Right ventricle myocardium superior (tissue), 1 donor: ENCODE measurements around the gene SUPT3H. TPM values are rescaled to one million over a fixed set of nuclear protein-coding genes. Genes with fewer than 3 reads are reported as not detected.

ENCODE experiments used
- ATAC-seq: fragments of 200-7000 bp; cut with Tn5 transposase; one replicate; pipeline ENCODE4 v1.9.1; 2020; ENCODE audit warnings: mild to moderate bottlenecking; ENCODE audit not compliant: poor library complexity
- DNase-seq: peaks from one replicate; pipeline ENCODE4 v3.0.0-alpha.2; 2020
- intact Hi-C: fragments of 100-400 bp; cut with DNase I; formaldehyde crosslinking; loops from one replicate; pipeline ENCODE4 v1.11.2; 2022
- total RNA-seq: library from RNA; stranded (reverse); fragmentation: NEBNext Ultra II Directional; extraction: Animal tissue kit (Norgen Biotek cat#: 25700); gene quantifications from one replicate; pipeline ENCODE4 v1.2.1, GENCODE V29; 2021
- donor health status: DM: no; HTN: yes; CAD: no; lungs with severe emphysema.

The SUPT3H gene
- total RNA-seq, 1 donor from 2014 or later, result 3.4 TPM

DNA sequence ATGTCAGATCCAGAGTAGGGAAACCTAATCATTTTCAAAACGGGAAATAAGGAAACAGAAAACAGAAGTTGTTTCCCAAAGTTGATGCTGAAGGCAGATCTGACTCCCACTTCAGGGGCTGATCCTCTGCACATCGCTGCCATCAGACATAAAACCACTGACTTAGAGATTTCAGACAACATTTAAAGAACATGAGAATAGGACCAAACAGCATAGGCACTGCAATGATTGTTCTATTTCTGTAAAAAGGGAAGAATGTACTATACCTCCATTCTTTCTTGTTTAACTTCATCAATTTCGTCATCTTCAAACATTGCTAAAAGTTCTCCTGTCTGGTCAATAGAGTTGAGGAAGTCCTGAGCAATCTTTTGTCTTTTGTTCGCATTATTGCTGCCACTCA lies 374.3 kb downstream of the SUPT3H start:
- no peak for DNase-seq
- no peak for ATAC-seq
- intact Hi-C loops, result no loop called here

DNA sequence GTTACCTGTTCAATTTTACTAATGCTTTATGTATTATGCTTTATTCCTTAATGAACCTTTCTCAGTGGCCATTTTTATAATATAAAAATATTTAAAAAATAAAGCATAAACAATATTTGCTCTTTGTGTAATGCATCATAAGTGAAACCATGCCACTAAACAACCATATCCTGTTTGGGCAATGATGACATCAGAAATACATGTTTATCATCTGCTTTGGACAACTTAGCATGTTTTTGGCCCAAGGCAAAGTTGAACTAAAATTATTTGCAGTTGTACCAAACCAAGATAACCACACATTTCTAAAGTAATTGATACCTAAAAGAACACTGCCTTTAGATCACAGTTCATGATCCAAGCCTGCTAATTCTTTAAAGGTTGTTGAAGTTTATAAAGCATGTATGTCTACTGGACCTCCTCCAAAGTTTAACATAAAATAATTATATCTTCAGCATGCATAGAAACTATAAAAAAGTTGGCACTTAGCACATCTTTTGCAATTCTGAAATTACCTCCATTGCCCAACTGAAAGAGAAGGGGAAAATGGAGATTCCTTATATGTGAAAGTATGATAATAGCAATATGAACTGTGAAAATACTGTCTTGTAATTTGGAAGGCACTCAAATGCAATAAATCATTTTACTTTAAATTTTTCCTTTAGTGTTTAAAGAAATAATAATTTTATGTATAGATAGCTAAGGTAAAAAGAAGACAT lies 375.2 kb downstream of the SUPT3H start:
- ATAC-seq (no peak), DNase-seq (no peak)
- intact Hi-C loops, result no loop called here

DNA sequence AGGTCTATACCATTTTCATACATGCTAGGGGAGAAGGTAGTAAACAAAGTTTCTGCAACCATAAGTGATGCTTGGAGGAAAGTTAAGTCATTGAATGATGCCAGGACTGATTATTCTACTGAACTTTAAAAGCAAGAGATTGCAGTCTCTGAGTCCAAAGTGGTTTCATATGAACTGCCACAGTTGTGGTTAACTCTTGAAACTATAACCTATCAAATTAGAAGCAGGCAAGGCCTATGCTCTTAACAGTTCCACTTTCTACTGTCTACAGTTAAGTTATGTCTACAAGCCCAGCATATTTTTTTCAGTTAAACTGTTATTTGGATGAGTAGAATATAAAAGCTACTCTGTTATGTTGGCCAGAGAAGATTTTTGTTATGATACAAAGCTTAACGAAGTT lies 376.1 kb downstream of the SUPT3H start:
- DNase-seq (no peak), ATAC-seq (no peak)
- intact Hi-C loops, result no loop called here

DNA sequence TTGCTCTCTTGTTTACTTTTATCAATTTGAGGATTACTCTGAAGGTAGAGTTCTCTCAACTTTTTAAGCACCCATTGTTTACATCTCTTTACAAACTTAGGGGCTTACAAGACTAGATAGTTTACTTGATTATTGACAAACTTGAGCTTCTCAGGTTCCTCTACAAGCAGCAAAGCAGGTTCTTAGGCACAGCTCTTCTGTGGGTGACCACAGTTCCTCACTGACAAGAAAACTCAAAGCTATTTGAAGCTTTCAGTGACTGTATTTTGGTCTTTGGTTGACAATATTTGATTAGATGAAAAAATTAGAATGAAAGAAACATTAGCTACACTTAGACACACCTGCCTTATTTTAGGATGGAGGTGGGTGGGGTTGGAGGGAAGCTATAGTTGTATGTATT lies 376.9 kb downstream of the SUPT3H start:
- intact Hi-C loops, result no loop called here
- no peak for DNase-seq
- no peak for ATAC-seq

DNA sequence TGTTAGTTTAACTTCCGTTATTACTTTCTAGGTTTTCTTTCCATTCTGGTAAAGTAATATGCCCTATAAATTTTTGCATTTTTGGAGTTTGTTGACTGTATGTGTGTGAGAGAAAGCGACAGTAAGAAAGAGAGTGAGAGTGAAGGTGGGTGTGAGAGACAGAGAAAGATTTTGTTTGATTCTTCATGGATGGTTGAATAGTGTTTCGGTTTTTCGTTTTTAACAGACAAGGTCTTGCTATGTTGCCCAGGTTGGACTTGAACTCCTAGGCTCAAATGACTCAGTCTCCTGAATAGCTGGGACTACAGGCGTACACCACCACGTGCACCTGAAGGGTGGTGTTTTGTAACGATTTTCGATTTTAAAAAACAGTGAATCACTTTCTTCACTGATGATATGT lies 378.7 kb downstream of the SUPT3H start:
- intact Hi-C loops, result no loop called here
- ATAC-seq (no peak), DNase-seq (no peak)

DNA sequence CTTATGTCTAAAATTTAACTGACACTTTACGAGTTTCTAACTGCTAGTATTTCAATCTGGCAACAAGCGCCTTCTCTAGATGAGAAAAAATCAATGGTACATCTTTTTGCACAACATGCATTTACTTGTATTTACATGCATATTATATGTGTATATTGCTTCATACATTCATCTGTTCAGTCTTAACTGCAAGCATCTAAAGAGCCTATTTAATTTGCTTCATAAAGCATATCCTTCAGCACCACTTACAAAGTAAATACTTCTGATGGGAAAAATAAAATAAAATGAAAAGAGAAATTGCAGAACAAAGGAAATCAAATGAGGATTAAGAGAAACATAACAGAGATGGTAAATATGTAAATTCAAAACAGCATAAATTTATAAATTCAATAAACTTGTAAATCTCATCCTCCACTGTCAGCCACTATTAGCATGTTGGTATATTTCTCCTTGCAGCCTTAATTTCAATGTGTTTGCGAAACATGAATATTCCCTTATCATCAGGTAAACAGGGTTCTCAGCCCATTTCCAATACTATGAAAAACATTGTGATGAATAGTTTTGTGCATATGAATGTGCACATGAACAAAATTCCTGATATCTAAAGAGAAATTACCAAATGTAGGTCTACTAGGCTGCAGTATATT lies 382.1 kb downstream of the SUPT3H start:
- intact Hi-C loops, result no loop called here
- ATAC-seq, result no peak
- no peak for DNase-seq

DNA sequence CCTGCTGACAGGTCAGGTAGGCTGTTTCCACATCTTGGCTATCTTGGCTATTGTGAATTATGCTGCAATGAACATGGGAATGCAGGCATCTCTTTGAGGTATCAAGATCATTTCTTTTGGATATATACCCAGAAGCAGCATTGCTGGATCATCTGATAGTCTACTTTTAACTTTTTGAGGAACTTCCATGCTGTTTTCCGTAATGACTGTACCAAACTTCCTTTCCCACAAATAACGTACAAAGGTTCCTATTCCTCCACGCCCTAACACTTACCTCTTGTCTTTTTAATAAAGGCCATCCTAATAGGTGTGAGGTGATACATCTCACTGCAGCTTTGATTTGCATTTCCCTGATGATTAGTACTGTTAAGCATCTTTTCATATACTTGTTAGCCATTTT lies 388.3 kb downstream of the SUPT3H start:
- intact Hi-C loops, result no loop called here
- no peak for ATAC-seq
- DNase-seq, result no peak

DNA sequence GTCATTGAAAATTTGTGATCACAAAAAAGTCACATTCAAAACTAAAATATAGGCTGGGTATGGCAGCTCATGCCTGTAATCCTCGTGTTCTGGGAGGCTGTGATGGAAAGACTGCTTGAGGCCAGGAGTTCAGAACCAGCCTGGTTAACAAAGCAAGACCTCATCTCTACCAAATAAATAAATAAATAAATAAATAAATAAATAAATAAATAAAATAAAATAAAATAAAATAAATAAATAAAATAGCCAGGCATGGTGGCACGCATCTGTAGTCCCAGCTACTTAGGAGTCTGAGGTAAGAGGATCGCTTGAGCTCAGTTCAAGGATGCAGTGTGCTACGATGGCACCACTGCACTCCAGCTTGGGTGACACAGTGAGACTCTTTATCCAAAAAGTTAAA lies 392.7 kb downstream of the SUPT3H start:
- DNase-seq, result no peak
- ATAC-seq, result no peak
- intact Hi-C loops, result no loop called here

DNA sequence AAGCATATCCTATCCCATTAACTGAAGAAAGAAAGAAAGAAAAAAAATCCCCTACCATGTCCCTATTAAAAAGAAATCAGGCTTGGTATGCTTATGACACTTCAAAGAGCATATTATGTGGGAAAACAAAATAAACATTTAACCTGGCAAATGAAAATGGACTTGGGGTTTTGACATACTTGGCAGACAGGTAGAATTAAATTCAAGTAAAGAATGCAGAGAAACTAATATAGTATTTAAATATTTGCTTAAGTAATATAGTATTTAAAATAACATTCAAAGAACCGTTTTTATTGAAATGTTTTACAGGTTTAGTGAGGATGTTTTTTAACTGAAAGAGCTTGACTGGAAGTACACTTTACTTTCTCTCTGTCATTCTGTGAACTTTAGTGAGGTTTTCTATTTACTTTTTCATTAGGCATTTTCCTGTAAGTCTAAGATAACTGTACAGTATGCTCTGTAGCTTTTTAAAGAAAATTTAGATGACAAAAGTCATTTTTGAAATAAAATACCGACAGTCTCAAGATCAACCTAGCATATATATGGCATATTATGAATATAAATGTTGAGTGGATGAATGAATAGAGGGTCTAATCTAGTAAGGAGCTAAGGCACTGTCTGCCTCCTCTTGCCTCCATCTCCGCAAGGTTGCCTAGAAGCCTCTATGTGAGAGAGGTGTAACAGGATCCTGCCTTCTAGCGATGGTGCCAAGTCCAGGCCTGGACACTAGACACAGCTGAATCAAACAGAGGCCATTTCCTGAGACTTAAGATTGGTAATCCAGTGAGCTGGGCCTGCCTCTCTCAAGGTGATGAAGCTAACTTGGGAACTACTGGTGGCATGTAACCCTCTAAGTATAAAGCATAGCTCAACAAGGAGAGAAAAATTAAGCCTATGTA lies 394.0 kb downstream of the SUPT3H start:
- ATAC-seq (no peak), DNase-seq (no peak)
- intact Hi-C loops, result no loop called here

DNA sequence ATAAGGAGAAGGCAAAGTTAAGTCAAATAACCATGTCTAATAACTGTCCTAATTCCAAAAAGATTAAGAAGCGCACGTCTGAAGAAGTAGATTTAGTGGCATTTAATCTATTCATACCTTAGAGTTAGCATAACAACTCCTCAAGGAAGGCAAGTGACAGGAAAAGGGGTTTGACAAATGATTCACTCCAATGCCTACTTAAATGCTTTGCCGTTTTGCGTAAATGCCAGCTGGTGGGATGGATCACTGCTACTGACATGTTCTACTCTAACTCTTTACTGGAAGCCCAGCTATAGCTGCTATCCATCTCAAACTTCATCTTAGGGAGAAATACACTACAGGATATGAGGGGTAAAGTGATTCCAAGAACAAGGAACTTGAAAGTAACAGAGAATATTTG lies 396.9 kb downstream of the SUPT3H start:
- no peak for DNase-seq
- ATAC-seq, result no peak
- intact Hi-C loops, result no loop called here

DNA sequence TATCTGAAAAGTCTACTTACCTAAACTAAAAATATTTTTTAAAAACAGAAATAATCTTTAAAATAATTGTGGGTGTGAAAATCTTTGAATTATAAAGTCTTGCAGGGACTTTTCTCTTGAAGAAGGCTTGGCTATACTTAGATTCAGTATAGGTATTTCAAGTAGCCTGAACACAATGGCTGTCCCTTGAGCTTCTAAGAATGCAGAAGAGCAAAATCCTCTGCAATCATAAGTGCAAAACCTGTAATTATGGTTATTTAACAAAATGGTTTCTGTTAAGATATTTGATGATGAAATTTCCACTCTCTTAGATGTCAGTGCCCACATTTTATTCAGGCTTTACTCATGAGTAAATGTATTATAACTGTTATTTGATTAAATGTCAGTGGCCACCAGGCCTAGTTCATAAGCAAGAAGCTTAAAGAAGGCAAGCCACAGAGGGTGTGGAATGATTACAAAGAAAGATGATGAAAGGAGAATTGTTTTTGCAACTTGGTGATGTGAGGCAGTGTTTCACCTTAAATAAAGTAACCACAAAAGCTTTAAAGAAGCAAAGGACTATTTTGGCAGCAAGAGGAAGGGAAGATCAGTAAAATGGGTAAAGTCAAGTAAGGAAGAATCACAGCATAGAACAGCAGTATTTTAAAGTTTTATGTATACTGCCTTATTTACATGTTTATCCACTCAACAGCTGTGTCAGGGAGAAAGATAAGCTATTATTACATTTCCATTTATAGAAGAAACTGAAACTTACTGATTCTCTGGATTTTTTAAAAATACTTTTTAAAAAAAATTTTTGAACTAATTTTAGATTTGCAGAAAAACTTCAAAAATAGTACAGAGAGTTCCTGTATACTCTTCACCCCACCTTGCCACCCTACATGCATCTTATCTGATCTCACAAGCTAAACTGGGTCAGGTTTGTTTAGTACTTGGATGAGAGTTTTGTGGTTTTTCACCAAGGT lies 400.8 kb downstream of the SUPT3H start:
- intact Hi-C loops, result no loop called here
- no peak for ATAC-seq
- no peak for DNase-seq

DNA sequence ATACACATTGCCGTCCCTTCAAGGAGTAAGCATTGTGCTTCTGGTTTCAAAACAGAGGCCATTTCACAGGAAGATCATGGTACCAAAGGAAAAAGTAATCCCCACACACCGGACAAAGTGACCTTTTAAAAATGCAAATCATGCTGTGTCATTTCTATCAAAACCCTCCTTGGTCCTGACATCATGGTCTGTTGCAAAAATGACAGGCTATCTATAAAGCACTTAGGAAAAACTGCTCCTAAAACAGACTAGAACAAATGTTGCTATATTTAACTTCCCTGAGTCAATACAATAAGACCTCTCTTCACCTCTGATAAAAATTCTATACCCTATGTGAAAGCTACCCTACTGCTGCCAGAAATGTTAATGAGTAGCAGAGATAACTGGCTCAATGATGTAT lies 403.2 kb downstream of the SUPT3H start:
- intact Hi-C loops, result no loop called here
- DNase-seq (no peak), ATAC-seq (peak; percentile 85)

DNA sequence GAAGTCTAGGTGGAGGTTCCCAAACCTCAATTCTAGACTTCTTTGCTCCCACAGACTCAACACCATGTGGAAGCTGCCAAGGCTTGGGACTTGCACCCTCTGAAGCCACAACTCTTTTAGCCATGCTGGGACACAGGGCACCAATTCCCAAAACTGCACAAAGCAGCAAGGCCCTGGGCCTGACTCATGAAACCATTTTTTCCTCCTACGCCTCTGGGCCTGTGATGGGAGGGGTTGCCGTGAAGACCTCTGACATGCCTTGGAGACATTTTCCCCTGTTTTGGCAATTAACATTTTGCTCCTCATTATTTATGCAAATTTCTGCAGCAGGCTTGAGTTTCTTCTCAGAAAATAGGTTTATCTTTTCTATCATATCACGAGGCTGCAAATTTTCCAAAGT lies 405.0 kb downstream of the SUPT3H start:
- DNase-seq (no peak), ATAC-seq (no peak)
- intact Hi-C loops, result no loop called here

DNA sequence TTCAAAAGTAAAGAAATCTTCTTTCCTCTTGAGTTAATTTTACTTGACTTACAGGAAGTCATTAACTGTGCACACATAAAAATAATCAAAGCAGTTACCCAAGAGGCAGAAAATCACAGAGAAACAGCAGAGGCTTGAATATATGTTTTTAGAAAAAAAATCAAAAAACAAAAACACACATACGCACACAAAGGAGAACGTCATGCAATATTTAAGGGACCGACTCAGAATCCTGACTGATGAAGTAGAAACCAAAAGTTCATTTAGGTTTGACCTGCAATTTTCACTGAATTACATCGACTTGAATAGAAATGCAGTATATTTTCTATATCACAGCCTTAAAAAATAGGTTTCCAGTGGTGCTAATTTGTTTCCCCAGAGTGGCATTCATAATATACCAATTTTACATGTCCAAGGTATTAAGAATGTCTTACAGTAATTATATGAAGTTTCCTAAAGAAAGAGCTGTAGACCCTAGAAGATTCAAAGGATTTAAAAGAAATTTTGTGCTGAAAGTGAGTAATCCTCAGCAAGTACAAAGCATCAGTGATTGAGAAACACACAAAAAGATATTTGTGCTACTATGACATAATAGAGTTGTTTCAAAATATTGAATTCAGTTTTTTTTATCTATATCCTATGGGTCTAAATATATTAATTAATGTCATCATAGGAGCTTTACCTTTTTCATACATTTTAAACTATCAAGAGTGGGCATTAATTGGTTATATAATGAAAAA lies 408.1 kb downstream of the SUPT3H start:
- DNase-seq (no peak), ATAC-seq (no peak)
- intact Hi-C loops, result no loop called here

DNA sequence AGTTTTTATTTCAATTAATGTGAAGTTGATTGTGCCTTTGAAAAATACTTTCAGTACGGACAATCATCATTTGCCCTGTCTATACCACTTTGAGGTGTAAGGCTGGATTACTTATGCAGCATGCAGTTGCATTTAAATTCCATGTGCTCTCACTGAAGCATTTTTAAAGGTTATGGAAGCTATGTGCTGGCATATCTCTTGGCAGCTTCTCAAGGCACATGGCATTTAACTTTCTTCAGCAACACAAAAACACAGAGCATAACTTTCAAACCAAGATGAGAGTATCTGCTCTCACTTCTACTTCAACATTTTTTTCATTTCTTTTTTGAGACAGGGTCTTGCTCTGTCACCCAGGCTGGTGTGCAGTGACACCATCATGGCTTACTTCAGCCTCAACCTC lies 410.3 kb downstream of the SUPT3H start:
- ATAC-seq (peak; percentile 60), DNase-seq (no peak)
- intact Hi-C loops, result no loop called here

DNA sequence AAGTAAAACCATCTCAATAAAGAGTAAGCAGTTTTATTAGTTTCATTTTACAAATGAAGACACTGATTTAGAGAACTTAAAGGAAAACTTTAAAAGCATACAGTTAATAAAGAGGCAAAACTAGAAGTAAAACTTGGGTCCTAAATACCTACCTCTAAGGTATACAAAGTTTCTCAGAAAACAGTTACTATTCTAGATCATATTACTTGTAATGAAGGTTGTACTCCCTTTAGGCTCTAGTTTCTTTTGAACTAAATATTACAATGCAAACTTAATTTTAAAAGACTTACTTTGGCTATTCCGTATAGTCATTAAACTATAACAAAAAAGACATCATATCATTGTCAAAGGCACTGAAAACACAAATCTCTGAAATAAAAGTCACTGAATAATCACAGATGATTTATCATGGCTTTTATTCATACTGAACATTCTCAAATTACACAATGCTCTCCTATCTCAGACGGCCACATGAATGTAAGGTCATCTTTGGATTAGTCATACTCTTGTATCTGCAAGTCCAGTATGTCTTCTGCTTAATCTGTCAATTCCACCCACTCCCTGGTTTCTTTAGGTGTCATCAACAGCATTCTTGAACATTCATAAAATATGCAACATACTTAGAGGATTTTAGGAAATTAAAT lies 411.2 kb downstream of the SUPT3H start:
- no peak for ATAC-seq
- intact Hi-C loops, result no loop called here

DNA sequence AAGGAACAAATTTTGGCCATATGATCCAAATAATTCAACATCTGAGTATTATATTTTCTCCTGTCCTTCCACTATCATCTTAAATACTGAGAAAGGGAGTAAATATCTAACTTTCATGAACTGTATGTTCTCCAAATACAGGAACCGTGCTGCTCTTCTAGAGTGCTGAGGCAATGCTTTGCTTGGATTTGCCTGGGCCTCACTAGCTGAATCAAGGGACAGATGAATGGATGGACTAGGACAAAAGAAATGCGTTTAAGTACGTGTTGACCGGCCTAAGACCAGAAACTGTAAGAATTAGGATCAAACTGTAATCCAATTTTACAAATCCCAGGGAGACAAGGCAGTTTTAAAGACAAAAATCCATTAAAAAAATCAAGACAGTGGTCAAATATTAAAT lies 412.0 kb downstream of the SUPT3H start:
- ATAC-seq, result no peak
- DNase-seq, result no peak
- intact Hi-C loops, result no loop called here

More for the DNA sequence above, 411.2 kb downstream of the SUPT3H start:
- no peak for DNase-seq

DNA sequence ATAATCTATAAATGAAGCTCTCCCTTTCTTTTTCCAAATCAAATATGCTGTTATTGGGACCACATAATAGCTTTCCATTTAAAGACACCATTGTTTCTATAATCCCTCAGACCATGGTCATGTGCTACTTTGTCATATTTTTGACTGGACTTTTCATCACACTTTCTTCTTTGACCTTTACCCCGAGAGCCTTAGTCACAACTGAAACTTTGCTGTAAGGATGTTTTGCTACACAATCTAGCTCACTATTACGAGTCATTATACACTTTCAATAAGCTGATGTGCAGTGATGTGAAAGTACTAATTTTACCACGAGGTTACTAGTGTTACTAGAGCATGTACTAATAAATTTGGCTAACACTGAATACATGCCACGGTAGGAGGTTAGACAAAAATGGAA lies 416.8 kb downstream of the SUPT3H start:
- intact Hi-C loops, result no loop called here
- no peak for DNase-seq
- no peak for ATAC-seq
